HG03558 (cell line): ENCODE results near the gene RSPRY1.

Experiments used
- ATAC-seq: cut with Tn5 transposase; IDR thresholded peaks from one replicate; pipeline ENCODE4 v1.9.1; 2021; ENCODE audit warnings: moderate number of reproducible peaks; ENCODE audit not compliant: unreplicated experiment; ENCODE audit errors: extremely low read depth

RSPRY1 gene

GRCh38 chr16:57213462-57213861, 27.3 kb downstream of the RSPRY1 start:
- no peak for ATAC-seq

GRCh38 chr16:57216968-57217367, 30.8 kb downstream of the RSPRY1 start:
- no peak for ATAC-seq

GRCh38 chr16:57223057-57223456, 36.9 kb downstream of the RSPRY1 start:
- no peak for ATAC-seq

- no peak for ATAC-seq
Observed at GRCh38 chr16:57224651-57225335, 38.7 kb downstream of the RSPRY1 start.

GRCh38 chr16:57225978-57226377, 39.8 kb downstream of the RSPRY1 start:
- no peak for ATAC-seq

- ATAC-seq: no peak
Observed at GRCh38 chr16:57226701-57227621, 40.8 kb downstream of the RSPRY1 start.

GRCh38 chr16:57229079-57229478, 43.0 kb downstream of the RSPRY1 start:
- ATAC-seq: no peak

GRCh38 chr16:57231821-57232350, 45.8 kb downstream of the RSPRY1 start:
- no peak for ATAC-seq

- ATAC-seq: no peak
Observed at GRCh38 chr16:57233944-57234706, 48.0 kb downstream of the RSPRY1 start.

GRCh38 chr16:57234707-57235092, 48.6 kb downstream of the RSPRY1 start:
- no peak for ATAC-seq

- ATAC-seq: no peak
Observed at GRCh38 chr16:57235128-57236021, 49.2 kb downstream of the RSPRY1 start.

- ATAC-seq: no peak
Observed at GRCh38 chr16:57236022-57236350, 49.9 kb downstream of the RSPRY1 start.

GRCh38 chr16:57238682-57239081, 52.6 kb downstream of the RSPRY1 start:
- no peak for ATAC-seq

GRCh38 chr16:57239107-57239506, 53.0 kb downstream of the RSPRY1 start:
- no peak for ATAC-seq

GRCh38 chr16:57240851-57241250, 54.7 kb downstream of the RSPRY1 start:
- no peak for ATAC-seq

GRCh38 chr16:57242650-57243049, 56.5 kb downstream of the RSPRY1 start:
- ATAC-seq: no peak

- ATAC-seq: no peak
Observed at GRCh38 chr16:57244463-57244766, 58.3 kb downstream of the RSPRY1 start.

GRCh38 chr16:57244767-57245471, 58.8 kb downstream of the RSPRY1 start, which contains the start of gene ARL2BP:
Gene ARL2BP (plus strand): TSS chr16:57245259. CDS start chr16:57245368, 109 bp downstream.
- ATAC-seq: peak; percentile 80

- no peak for ATAC-seq
Observed at GRCh38 chr16:57245472-57246113, 59.5 kb downstream of the RSPRY1 start.
